22Rv1 (cell line): ENCODE results near the gene SULF2.
A peak's percentile ranks its signal among the peaks of the same experiment; 100 is the strongest.

ENCODE experiments used
- H3K27ac ChIP-seq: fragments of 450-650 bp; 2 replicates; pipeline ENCODE4 v1.5.1; 2017
- ZFX ChIP-seq: fragments of 450-650 bp; IDR thresholded peaks from 2 replicates; pipeline ENCODE4 v1.6.1; 2017; ENCODE audit warnings: antibody characterized with exemption, borderline replicate concordance
- TF ChIP-seq, protein P1 (sequence below): fragments of 450-650 bp; IDR thresholded peaks from 2 replicates; pipeline ENCODE4 v1.5.1; 2017; ENCODE audit warnings: mild to moderate bottlenecking

Gene SULF2

DNA sequence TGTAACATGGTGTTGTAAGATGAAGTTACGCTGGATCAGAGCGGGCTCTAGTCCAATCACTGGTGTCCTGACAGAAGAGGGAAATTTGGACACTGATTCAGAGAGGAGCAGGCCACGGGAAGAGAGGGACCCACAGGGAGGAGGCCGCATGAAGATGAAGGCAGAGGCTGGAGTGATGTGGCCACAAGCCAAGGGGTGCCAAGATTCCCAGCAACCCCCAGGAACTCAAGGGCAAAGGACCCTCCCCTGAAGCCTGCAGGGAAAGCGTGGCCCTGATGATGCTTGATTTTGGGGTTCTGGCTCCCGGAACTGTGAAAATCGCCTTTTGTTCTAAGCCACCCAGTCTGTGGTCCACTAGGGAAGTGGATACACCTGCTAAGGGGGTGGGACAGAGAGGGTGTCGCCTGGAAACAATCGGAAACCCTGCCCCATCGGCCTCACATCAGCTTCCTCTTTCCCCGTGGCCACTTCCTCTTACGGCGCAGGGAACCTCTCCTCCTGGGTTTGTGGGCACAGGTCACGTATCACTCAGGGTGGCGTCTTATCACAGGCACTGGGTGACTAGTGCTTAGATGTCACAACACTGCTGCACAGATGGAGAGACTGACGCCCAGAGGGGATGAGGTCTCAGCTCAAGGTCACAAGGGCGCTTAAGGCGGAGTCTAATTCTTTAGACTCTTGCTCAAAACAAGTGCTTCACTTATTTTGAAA, 58.0 kb downstream of the SULF2 start:
- TF ChIP-seq ZFX = no peak
- TF ChIP-seq, protein P1, sequence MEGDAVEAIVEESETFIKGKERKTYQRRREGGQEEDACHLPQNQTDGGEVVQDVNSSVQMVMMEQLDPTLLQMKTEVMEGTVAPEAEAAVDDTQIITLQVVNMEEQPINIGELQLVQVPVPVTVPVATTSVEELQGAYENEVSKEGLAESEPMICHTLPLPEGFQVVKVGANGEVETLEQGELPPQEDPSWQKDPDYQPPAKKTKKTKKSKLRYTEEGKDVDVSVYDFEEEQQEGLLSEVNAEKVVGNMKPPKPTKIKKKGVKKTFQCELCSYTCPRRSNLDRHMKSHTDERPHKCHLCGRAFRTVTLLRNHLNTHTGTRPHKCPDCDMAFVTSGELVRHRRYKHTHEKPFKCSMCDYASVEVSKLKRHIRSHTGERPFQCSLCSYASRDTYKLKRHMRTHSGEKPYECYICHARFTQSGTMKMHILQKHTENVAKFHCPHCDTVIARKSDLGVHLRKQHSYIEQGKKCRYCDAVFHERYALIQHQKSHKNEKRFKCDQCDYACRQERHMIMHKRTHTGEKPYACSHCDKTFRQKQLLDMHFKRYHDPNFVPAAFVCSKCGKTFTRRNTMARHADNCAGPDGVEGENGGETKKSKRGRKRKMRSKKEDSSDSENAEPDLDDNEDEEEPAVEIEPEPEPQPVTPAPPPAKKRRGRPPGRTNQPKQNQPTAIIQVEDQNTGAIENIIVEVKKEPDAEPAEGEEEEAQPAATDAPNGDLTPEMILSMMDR = no peak
- H3K27ac ChIP-seq = no peak overlapping the region

DNA sequence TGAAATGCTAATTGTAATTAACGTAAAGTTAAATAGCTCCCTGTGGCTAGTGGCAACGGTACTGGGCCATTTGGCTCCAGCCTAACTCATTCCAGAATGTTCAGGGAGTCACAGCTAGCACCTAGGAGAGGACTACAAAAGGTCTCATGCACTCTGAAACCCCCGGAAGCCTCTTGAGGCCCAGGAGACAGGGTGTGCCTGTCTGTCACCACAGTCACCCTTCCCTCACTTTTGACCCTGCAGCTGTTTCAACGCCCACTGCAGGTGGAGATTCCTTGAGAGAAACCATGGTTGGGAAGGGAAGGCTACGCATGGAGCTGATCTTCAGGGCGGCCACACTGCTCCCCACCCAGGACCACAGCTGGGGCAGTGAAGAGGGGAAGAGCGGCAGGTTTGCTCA, 58.6 kb downstream of the SULF2 start:
- TF ChIP-seq, protein P1 = no peak
- TF ChIP-seq ZFX = no peak
- H3K27ac ChIP-seq = no peak overlapping the region

DNA sequence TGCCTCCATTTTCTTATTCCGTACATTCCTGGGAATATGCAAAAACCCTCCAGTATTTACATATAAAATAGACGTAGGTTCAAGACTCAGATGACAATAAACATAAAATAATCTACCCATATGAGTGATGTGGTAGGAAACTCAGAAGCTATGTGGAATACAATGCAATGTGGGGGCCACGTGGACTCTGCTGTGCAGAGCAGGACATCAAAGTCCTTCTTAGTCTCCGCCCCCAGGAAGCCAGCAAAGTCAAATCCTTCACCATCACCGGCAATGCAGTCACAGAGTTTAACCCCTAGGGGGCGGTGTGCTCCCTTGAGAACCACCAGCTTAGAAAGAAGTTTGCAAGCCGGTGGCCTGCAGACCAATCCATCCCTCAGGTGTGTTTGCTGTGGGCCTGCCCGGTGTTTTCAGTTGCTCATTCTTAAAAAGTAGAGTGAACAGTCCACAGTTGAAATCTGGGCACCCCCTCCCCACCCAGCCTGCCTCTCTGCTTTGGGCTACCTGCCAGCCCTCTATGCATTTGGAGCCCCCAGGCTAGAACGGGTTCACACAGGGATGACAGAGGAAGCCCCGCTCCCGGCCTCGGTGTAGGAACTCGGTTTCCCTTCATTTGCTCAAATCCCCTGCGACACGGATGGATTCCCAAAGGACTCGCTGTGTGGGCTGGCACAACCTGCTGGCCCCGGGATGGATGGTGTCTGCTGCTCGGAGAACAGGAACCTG, 59.9 kb downstream of the SULF2 start:
- no peak overlapping the region for H3K27ac ChIP-seq
- TF ChIP-seq, protein P1 = peak; percentile 87
- TF ChIP-seq ZFX = no peak

DNA sequence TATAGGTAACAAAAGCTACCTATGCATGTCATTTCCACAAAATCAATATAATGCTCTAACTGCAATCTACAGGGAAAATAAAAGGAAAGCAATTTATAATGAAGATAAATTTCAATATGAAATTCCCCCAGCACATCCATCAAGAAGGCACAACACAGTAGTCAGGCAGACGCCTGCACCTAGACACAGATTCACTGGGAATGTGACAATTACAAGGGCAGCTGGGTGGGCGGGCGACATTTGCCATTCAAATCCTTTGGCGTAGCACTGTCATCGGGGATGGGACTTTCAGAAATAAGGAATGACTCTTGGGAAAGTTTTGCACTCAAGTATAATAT, 60.4 kb downstream of the SULF2 start:
- no peak overlapping the region for H3K27ac ChIP-seq
- TF ChIP-seq, protein P1 = no peak
- no peak for TF ChIP-seq ZFX

DNA sequence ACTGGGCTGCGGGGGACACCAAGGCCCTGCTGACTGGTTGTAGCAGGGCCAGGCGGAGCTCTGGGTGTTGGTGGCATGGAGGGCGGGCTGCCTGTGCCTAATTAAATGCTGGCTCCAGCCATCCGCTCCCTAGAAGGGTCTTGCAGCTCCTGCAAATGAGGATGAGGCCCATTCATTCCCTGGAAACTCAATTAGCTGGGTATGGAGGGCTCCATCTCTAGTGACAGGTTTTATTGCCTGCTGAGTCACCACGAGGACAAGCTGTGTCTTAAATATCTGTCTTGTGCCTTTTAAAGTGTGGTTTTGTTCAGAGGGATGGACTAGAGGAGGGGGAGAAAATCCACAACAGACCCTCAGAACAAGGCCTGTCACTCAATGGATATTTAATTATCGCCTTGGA, 60.9 kb downstream of the SULF2 start:
- no peak overlapping the region for H3K27ac ChIP-seq
- TF ChIP-seq ZFX = no peak
- TF ChIP-seq, protein P1 = no peak

DNA sequence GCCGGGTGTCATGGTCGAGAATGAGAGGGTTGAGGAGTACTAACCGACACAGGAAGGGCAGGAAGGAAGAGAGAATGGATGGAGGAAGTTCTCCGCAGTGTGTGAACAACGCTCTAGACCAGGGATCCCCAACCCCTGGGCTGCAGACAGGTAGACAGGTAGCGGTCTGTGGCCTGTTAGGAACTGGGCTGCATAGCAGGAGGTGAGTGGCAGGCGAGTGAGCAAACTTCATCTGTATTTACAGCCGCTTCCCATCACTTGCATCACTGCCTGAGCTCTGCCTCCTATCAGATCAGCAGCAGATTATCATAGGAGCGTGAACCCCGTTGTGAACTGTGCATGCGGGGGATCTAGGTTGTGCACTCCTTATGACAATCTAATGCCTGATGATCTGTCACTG, 62.0 kb downstream of the SULF2 start:
- no peak overlapping the region for H3K27ac ChIP-seq
- TF ChIP-seq ZFX = no peak
- TF ChIP-seq, protein P1 = no peak
